ENCODE data around the gene TRAF2. TPM values are rescaled to one million over a fixed set of nuclear protein-coding genes. Genes with fewer than 3 reads are reported as not detected.

Gene TRAF2
- total RNA-seq, 1 experiment from 2014 or later: 11.5 TPM

DNA sequence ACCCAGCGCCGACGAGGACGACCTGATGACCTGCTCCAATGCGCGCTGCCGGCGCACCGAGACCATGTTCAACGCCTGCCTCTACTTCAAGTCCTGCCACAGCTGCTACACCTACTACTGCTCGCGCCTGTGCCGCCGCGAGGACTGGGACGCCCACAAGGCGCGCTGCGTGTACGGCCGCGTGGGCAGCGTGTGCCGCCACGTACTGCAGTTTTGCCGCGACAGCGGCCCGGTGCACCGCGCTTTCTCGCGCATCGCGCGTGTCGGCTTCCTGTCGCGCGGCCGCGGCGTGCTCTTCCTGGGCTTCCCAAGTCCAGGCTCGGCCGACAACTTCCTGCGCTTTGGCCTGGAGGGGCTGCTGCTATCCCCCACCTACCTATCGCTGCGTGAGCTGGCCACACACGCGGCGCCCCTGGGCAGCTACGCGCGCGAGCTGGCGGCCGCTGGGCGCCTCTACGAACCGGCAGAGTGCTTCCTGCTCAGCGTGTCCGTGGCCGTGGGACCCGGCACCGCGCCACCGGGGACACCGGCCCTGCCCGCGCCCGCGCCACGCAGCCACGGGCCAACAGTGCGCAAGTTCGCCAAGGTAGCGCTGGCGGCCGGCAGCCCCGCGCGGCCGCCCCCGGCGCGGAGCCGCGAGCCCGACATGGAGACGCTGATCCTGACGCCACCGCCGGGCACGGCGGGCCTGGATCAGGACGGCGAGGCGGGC lies 39.8 kb upstream of the TRAF2 start:
- intact Hi-C loops (cut with micrococcal nuclease): loop anchor here (10.0 kb wide), 1 partner anchor 148 kb away; the partner anchor contains the start of genes CLIC3 and PAXX
- Histone ChIP-seq H3K79me2 (ENCODE audit: low read length) (no peaks in the 10 kb centered on the region), H3K27me3 (ENCODE audit: low read length) (no peaks in the 10 kb centered on the region), H3K4me3 (ENCODE audit: low read length) (no peak overlapping the region), H2AFZ (ENCODE audit: low read length) (no peak overlapping the region), H3K9me2 (replicated peaks; ENCODE audit: low read length) (no peaks in the 10 kb centered on the region), H3K9ac (ENCODE audit: low read length) (no peak overlapping the region), H3F3A (ENCODE audit: low read length, unreplicated experiment) (no peaks in the 10 kb centered on the region), H3K36me3 (ENCODE audit: low read depth, low read length) (no peaks in the 10 kb centered on the region), H4K20me1 (ENCODE audit: low read length) (no peaks in the 10 kb centered on the region), H3K4me1 (ENCODE audit: insufficient read depth, low read length) (peaks cover 12% of the 10 kb centered on the region), H3K27ac (ENCODE audit: low read length) (no peak overlapping the region), H3K9me3 (ENCODE audit: low read length) (no peaks in the 10 kb centered on the region), H3K4me2 (ENCODE audit: low read length) (no peak overlapping the region)
- POLR2A ChIA-PET (ENCODE audit: unreplicated experiment): no interaction called here
- BruUV-seq (replicated peaks): no TSS peak
- no peak for DNase-seq
- ATAC-seq: no peak
- CTCF ChIA-PET: interaction anchor here (0.6 kb wide), 1 partner anchor 16 kb away, joined by 3 read pairs; no protein-coding TSS in a partner anchor
- TF ChIP-seq EZH2phosphoT487 (IDR thresholded peaks at IDR 0.05; ENCODE audit: borderline replicate concordance, low read length) (no peak), EZH2 (IDR thresholded peaks at IDR 0.05; ENCODE audit: low read length, unreplicated experiment) (no peak), CTCF (conservative IDR thresholded peaks at IDR 0.05; ENCODE audit: low read depth, low read length) (no peak)

GRCh38 chr9:136847088-136847825 lies 39.1 kb upstream of the TRAF2 start:
- H3K4me2 ChIP-seq (ENCODE audit: low read length): peak overlapping the region; percentile 92
- intact Hi-C loops (cut with micrococcal nuclease): loop anchor here (10.0 kb wide), 1 partner anchor 148 kb away; the partner anchor contains the start of genes CLIC3 and PAXX
- peak; percentile 41 for DNase-seq
- H3K27ac ChIP-seq (ENCODE audit: low read length): no peak overlapping the region
- peak overlapping the region; percentile 77; the same call in 1 of the 2 replicates for H3K9ac ChIP-seq (ENCODE audit: low read length)
- no peaks in the 10 kb centered on the region for H4K20me1 ChIP-seq (ENCODE audit: low read length)
- POLR2A ChIA-PET (ENCODE audit: unreplicated experiment): no interaction called here
- TF ChIP-seq CTCF (conservative IDR thresholded peaks at IDR 0.05; ENCODE audit: low read depth, low read length) (no peak), EZH2 (IDR thresholded peaks at IDR 0.05; ENCODE audit: low read length, unreplicated experiment) (no peak), EZH2phosphoT487 (IDR thresholded peaks at IDR 0.05; ENCODE audit: borderline replicate concordance, low read length) (no peak)
- CTCF ChIA-PET: interaction anchor here (0.6 kb wide), 1 partner anchor 16 kb away, joined by 3 read pairs; no protein-coding TSS in a partner anchor
- ATAC-seq: peak; percentile 1; the same call in 1 of the 2 replicates
- H3K4me3 ChIP-seq (ENCODE audit: low read length): peak overlapping the region; percentile 87
- H3K79me2 ChIP-seq (ENCODE audit: low read length): no peaks in the 10 kb centered on the region
- no TSS peak for BruUV-seq (replicated peaks)
- H3K9me3 ChIP-seq (ENCODE audit: low read length): no peaks in the 10 kb centered on the region
- H3K27me3 ChIP-seq (ENCODE audit: low read length): no peaks in the 10 kb centered on the region
- no peaks in the 10 kb centered on the region for H3F3A ChIP-seq (ENCODE audit: low read length, unreplicated experiment)
- peak overlapping the region; percentile 67 for H2AFZ ChIP-seq (ENCODE audit: low read length)
- no peaks in the 10 kb centered on the region for H3K9me2 ChIP-seq (replicated peaks; ENCODE audit: low read length)
- H3K4me1 ChIP-seq (ENCODE audit: insufficient read depth, low read length): peaks cover 8% of the 10 kb centered on the region
- H3K36me3 ChIP-seq (ENCODE audit: low read depth, low read length): no peaks in the 10 kb centered on the region

All from PC-3 (cell line).